T47D (cell line): Measurements from ENCODE around the gene CTNNB1.

ENCODE experiments used
- DNase-seq, 2 experiments: peaks; one replicate each; pipeline versions ENCODE4 v3.0.0 to v3.0.0-alpha.2; 2011 to 2012; ENCODE audit warnings: low read depth in 1 of 2, low spot score in 1 of 2
- JUND ChIP-seq: IDR thresholded peaks from 2 replicates; pipeline ENCODE4 v1.6.1; 2012; ENCODE audit warnings: low read depth
- in situ Hi-C: cut with HindIII; loops from 2 replicates; pipeline ENCODE4 v1.10.0; 2016; ENCODE audit warnings: low sequenced_read_pairs, low pct_unique_long_range_greater_than_20kb

The CTNNB1 gene

DNA sequence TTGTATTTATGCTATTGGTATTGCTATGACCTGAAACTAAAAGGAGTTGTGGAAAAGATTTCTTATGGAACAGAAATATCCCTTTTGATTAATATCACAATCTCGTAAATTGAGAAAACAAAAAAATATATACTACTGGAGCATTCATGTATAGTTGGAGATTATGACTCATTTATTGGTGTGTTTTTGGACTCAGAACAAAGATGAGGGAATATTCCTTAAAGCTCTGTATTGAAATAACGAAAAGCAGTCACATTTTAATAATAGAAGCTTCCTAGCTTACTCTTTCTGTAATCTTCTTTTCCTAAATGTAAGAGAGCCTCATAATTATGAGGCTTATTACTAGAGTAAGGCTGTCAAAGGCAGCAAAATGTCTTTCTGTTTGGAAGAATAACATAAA, 14.3 kb downstream of the CTNNB1 start:
- in situ Hi-C loops = no loop called here
- no peak for DNase-seq
- no peak for TF ChIP-seq JUND

DNA sequence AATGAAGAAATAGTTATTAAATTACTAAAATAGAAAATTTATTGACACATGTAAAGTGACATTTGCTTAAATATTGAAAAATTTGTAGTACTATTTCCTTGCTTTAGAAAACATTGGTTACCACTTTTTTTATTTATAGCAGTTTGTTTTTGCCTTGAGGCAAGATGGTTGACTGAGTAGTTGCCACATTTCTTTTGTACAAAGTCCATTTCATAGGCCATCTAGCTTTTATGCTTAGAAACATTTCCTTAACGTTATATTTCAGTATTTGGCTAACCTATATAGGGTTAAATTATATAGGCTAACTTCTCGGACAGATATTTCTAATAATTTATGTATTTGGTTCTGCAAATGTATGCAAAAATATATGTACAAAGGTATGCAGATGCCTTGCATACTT, 17.1 kb downstream of the CTNNB1 start:
- no peak for TF ChIP-seq JUND
- in situ Hi-C loops = no loop called here
- DNase-seq = no peak

DNA sequence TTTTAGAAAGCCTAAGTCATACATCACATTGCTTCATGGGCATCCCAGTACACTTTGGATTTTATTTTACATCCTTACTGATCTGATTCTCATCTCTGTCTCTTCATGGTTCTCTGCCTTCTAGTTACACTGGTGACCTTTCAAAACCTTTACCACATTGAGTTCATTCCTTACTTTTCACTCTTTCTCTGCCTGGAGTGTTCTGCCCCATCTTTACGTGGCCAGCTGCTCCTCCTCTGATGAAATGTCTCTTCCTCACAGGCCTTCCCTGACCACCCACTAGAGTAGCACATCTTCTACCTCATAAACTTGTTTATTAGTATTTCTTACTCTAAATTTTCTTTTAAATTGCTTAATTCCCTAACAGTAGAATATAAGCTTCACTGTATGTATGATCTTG, 17.7 kb downstream of the CTNNB1 start:
- no peak for DNase-seq
- in situ Hi-C loops = no loop called here
- no peak for TF ChIP-seq JUND

DNA sequence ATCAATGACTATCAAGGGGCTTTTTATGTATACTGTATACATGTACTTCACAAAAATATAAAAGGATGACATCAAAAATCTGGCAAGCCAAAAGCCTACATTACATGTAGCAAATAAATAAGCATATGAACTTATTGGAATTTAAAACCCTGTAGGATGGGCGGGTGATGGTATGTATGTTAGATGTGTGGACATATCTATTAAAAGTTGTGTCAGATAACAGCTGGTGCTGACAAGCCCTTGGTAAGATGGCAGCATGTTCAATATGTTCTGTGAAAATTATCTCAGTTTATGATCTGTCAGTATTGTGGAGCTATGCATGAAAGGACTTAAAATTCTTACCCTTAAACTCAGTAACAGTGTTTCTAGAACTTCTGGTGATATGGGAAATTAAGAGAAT, 20.1 kb downstream of the CTNNB1 start:
- TF ChIP-seq JUND = no peak
- DNase-seq = no peak
- in situ Hi-C loops = no loop called here

DNA sequence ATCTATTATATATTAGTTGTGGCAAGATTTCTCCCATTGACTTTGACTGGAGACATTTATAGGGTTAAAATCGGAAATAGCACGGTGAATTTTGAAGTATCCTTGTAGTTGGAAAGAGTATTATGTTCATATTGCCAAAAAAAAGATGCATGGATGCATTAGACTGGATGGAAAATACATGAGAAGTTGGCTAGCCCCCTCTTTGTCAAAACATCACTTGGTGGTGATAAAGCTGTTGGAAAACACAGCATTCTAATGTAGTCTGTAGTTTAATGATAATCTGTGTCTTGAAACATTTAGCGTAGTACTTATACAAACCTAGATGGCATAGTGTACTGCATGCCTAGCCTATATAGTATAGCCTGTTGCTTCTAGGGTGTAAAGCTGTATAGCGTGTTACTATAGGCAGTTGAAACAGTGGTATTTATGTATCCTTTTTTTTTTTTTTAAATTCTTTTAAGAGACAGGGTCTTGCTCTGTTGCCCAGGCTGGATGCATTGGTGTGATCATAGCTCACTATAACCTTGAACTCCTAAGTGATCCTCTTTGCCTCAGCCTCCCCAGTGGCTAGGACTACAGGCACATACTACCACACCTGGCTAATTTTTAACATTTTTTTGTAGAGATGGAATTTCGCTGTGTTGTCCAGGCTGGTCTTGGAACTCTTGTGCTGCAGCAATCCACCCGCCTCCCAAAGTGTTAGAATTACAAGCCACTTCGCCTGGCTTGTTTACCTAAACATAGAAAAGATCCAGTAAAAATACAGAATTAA, 21.8 kb downstream of the CTNNB1 start:
- DNase-seq = no peak
- TF ChIP-seq JUND = no peak
- in situ Hi-C loops = no loop called here

DNA sequence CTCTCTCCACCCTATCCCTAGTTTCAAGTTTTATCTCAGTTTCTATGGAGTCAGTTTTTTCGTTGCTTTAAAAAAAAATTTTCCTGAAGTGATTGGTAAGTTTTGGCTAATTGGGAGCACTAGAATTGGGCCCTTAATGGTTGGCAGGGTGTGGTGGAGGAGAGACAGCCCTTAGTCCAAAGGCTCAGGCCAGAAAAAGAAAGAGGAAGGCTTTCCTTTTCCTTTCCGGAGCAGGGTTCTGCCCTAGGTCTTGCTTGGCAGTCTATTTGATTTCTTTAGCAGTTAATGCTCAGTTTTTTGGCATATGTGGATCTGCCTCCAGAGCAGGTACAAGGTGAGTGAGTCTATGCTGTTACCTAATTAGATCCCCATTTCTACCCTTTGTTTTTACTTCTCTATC, 22.7 kb downstream of the CTNNB1 start:
- DNase-seq = no peak
- TF ChIP-seq JUND = no peak
- in situ Hi-C loops = no loop called here

DNA sequence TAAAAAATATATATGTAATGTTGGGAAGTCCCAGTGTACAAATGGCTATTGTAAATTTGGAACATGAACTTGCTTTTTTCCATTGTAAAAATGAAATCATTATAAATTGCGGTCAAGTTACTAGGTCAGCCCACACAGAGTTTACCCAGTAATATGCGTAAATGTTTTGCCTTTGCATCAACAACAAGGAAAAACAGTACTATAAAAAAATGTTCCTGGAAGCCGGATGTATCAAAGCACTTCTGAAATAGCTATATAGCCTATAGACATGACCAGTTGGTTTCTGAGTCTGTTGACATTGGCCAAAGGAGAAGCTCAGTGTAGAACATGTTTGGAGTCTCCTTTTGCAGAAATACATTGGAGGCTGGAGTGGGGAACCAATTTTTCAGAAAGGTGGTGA, 23.2 kb downstream of the CTNNB1 start:
- no peak for TF ChIP-seq JUND
- in situ Hi-C loops = no loop called here
- DNase-seq = no peak

DNA sequence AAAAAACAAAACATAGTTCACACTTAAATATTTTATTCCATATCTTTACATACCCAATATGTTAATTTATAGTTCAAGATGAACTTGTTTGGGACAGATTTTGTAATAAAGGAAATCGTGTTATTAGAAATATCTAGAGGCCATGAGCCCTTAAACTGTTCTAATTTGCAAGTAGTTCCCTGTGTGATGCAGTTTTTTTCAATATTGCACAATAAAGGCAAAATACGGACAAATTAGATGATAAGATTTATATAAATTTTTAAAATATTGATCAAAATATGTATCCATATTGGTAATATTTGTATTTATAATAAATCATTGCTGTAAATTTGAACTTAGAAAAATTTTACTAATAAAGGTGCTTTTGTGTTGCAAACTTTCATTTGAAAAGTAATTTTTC, 23.8 kb downstream of the CTNNB1 start:
- no peak for TF ChIP-seq JUND
- no peak for DNase-seq
- in situ Hi-C loops = no loop called here

DNA sequence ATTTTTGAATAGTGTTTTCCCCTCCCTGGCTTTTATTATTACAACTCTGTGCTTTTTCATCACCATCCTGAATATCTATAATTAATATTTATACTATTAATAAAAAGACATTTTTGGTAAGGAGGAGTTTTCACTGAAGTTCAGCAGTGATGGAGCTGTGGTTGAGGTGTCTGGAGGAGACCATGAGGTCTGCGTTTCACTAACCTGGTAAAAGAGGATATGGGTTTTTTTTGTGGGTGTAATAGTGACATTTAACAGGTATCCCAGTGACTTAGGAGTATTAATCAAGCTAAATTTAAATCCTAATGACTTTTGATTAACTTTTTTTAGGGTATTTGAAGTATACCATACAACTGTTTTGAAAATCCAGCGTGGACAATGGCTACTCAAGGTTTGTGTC, 24.4 kb downstream of the CTNNB1 start:
- in situ Hi-C loops = no loop called here
- no peak for TF ChIP-seq JUND
- DNase-seq = no peak

DNA sequence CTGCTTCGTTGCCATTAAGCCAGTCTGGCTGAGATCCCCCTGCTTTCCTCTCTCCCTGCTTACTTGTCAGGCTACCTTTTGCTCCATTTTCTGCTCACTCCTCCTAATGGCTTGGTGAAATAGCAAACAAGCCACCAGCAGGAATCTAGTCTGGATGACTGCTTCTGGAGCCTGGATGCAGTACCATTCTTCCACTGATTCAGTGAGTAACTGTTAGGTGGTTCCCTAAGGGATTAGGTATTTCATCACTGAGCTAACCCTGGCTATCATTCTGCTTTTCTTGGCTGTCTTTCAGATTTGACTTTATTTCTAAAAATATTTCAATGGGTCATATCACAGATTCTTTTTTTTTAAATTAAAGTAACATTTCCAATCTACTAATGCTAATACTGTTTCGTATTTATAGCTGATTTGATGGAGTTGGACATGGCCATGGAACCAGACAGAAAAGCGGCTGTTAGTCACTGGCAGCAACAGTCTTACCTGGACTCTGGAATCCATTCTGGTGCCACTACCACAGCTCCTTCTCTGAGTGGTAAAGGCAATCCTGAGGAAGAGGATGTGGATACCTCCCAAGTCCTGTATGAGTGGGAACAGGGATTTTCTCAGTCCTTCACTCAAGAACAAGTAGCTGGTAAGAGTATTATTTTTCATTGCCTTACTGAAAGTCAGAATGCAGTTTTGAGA, 25.0 kb downstream of the CTNNB1 start:
- no peak for DNase-seq
- in situ Hi-C loops = no loop called here
- no peak for TF ChIP-seq JUND

DNA sequence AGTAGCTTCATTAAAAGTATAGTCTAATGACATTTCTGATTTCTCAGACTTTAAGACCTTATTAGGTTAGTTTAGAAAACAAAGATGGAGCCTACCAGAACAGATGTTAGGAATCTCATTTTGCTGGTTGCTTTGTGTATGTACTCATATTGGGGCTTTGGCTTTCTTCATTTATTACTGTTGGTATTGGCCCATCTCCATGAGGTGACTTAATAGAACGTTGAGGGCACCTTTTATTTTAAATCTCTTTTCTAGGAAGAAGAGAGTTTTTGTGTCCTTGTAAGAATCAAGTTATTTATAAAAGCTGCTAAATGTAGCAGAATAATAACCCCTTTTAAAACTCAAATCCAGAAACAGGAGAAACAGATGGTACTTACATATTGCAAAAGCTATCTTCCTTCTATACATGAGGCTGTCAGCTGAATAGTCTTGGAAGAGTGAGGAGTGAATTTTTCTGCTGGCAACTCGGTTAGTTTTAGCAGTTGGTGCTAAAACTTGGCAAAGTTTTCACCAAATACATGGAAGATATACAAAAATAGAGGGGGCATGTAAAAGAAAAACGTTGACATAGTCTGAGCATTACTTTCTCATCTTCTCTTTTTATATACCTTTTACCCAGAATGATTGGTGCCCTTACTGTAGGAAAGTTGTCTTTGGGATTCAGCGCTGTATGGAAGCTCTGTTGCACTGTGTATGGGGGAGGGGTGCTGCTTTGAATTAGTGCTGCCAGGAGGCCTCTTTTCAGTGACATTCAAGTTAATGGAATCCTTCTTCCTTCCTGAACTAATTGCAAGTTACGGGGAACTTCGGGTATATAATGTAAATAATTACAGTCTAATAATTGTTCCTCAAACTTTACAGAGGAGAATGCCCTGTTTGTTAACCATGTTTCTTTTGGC, 35.8 kb downstream of the CTNNB1 start:
- DNase-seq = no peak
- in situ Hi-C loops = no loop called here
- TF ChIP-seq JUND = no peak

DNA sequence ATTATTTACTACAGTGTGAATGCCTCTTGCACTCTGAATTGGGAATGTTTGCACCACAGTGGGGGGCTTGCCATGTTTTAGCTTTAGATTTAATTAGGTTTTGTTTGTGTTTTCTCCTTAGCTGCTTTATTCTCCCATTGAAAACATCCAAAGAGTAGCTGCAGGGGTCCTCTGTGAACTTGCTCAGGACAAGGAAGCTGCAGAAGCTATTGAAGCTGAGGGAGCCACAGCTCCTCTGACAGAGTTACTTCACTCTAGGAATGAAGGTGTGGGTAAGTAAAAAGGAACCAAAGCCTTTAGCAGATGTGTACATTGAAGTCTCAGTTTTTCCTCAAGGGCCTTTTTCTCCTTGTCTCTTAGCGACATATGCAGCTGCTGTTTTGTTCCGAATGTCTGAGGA, 36.9 kb downstream of the CTNNB1 start:
- TF ChIP-seq JUND = no peak
- DNase-seq = no peak
- in situ Hi-C loops = no loop called here

DNA sequence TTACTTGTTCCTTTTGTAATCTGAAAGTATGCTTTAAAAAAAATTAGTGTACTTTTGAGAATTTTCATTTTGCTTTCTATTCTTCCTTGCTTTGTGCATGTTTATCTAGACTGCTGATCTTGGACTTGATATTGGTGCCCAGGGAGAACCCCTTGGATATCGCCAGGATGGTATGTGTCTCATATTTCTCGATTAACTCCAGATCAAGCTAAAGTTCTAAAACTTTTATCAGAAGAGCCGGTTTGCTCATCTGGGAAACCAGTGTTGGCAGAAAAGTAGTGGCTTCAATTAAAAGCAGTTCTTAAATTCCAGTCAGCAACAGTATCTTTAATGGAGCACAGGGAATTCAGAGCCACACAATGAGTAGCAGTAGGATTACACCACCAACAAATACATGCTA, 38.6 kb downstream of the CTNNB1 start:
- DNase-seq = no peak
- TF ChIP-seq JUND = no peak
- in situ Hi-C loops = no loop called here
